Astrocyte (in vitro differentiated cells and primary cell): ENCODE results near the gene BCR.

ENCODE experiments used
- EZH2 ChIP-seq: IDR thresholded peaks from 2 replicates; pipeline ENCODE4 v1.6.1; 2012; ENCODE audit warnings: mild to moderate bottlenecking, low read length, inconsistent platforms; ENCODE audit not compliant: insufficient read depth
- TF ChIP-seq, protein P1 (sequence below): IDR thresholded peaks from 2 replicates; pipeline ENCODE4 v1.5.1; 2011; ENCODE audit warnings: low read depth, mild to moderate bottlenecking, inconsistent platforms, low read length, moderate library complexity; ENCODE audit not compliant: insufficient read depth

DNA sequence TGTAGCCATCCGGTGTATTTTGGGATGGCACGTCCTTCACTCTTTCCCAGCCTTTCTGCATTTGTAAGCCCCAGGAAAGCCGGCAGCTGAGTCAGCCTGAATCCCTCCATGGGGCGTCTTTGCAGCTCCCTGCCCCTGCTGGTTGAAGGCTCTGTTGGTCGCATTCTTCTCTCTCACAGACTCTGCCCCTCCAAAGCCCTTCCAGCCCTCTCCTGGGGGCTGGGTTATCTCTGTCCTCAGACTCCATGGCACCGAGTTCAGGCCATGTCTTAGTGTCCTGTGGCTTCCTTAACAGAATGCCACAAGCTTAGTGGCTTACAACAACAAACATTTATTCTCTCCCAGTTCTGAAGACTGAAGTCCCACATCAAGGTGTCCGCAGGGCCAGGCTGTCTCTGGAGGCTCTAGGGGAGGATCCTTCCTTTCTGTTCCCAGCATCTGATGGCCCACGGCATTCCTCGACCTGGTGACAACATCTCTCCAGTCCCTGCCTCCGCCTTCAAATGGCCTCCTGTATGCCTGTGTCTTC lies 62.2 kb downstream of the BCR start:
- TF ChIP-seq, protein P1, sequence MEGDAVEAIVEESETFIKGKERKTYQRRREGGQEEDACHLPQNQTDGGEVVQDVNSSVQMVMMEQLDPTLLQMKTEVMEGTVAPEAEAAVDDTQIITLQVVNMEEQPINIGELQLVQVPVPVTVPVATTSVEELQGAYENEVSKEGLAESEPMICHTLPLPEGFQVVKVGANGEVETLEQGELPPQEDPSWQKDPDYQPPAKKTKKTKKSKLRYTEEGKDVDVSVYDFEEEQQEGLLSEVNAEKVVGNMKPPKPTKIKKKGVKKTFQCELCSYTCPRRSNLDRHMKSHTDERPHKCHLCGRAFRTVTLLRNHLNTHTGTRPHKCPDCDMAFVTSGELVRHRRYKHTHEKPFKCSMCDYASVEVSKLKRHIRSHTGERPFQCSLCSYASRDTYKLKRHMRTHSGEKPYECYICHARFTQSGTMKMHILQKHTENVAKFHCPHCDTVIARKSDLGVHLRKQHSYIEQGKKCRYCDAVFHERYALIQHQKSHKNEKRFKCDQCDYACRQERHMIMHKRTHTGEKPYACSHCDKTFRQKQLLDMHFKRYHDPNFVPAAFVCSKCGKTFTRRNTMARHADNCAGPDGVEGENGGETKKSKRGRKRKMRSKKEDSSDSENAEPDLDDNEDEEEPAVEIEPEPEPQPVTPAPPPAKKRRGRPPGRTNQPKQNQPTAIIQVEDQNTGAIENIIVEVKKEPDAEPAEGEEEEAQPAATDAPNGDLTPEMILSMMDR = peak; percentile 17
- no peak for TF ChIP-seq EZH2
